Right forelimb (tissue), 1 donor: Measurements from ENCODE around the gene MIER2.
"Not testable (repeated sequence)": the region's sequence is repeated elsewhere in the genome, so short reads cannot be mapped to it uniquely, and the experiment has no call there.

Experiments
- DNase-seq: peaks from one replicate; pipeline ENCODE4 v3.0.0-alpha.2; 2018

The MIER2 gene

DNA sequence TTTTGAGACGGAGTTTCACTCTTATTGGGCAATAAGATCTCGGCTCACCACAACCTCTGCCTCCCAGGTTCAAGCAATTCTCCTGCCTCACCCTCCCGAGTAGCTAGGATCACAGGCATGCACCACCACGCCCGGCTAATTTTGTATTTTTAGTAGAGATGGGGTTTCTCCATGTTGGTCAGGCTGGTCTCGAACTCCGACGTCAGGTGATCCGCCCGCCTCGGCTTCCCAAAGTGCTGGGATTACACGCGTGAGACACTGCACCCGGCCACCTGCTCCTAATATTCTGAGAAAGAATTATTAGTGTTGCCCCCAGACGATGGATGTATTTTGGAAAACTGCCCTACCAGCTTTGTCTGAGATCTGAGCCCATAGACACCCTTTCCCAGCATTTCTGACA is 10.9 kb upstream of the MIER2 start:
- not testable (repeated sequence) for DNase-seq

- DNase-seq = no peak
These were observed 10.5 kb upstream of the MIER2 start for GRCh38 chr19:355134-355533.

DNA sequence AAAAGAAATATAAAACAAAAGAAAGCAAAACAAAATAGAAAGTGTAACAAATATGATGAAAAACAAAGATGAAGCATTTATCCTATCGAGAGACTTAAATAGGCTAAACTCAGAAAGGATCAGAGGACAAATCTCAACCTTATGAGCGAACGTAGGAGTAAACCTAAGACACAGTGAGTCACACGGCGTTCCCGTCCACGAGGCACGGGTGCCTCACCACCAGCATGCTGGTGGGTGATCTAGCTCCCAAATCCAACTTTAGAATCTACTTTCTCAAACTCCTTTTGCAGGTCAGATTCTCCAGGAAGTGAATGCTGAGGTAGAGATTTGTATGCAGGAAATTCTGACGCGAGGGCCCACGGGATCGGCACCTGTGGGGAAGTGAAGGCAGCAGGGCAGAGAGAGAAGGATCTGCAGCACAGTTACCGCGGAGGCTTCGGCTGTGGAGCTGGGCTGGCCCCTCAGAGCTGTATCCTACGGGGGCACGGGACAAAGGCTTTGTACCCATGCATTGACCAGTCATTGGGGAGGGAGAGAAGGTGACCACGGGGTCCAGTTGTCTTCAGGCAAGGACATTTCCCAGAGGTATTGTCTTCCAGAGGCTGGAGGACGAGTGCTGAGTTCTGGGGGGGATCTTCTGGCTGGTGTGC is 7.5 kb upstream of the MIER2 start:
- no peak for DNase-seq

DNA sequence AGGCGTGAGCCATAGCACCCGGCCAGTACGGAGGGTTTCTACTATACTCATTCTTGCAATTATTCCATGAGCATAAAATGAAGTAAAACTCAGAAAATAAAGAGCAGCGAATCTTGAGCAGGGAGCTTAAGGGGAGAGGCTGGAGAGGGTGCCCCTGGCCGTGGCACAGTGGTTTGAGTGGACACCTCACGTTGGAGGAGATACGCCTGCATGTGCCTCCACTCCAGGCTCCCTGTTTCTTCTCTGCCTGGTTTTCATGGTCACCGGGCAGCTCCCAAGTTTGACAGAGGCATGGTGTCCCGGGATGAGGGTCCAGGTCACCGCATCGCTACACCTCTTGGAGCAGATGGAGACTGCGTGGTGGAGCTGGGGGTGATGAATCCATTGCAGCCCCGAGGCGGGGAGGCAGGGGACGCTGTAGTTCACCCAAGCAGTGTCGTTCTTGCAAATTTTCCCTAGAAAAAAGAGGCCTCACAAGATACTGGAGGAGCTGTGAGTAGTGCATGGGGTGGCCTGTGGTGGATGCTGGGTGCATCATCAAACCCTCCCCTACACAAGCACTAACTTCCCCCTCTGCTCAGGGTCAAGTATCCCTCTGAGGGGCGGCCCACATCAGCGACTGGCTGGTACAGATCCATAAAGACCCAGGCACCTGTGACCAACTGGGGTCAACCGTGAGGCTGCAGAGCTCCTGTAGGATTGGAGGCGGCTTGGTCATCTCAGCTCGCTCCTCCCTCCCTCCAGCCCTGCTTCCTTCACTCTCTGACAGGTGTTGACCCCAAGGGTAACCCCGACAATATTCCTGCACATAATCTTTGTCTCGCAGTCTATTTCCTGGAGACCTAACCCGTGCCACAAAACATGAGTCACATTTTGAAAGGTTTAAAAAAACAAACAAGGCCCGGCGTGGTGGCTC is 3.6 kb upstream of the MIER2 start:
- no peak for DNase-seq

DNA sequence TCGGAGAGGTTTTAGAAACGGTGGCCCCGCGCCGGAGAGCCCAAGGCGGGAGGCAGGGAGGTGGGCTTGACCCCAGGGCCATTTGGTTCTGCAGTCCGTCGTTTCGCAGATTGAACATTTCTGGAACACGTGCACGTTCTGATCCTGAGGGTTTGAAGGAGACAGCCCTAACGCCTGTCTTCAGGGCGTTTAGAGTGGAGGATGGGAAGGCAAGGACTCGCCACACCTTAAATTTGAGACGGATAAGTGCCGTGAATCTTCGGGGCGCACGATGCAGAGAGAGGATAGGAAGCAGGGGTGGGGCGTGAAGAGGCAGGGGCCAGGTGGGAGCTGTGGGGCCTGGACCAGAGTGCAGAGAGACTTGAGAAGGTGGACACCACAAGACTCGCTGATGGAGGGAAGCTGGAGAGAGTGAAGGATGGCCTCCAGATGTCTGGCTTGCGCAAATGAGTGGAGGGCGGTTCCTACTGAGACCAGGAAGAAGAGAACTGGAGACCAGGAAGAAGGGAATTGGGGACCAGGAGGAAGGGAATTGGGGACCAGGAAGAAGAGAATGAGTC is 804 bp upstream of the MIER2 start:
- DNase-seq = no peak

- peak; percentile 62 for DNase-seq
These were observed 513 bp downstream of the MIER2 start for GRCh38 chr19:343941-344624.

- DNase-seq = no peak
These were observed 1.1 kb downstream of the MIER2 start for GRCh38 chr19:343451-343931.

DNA sequence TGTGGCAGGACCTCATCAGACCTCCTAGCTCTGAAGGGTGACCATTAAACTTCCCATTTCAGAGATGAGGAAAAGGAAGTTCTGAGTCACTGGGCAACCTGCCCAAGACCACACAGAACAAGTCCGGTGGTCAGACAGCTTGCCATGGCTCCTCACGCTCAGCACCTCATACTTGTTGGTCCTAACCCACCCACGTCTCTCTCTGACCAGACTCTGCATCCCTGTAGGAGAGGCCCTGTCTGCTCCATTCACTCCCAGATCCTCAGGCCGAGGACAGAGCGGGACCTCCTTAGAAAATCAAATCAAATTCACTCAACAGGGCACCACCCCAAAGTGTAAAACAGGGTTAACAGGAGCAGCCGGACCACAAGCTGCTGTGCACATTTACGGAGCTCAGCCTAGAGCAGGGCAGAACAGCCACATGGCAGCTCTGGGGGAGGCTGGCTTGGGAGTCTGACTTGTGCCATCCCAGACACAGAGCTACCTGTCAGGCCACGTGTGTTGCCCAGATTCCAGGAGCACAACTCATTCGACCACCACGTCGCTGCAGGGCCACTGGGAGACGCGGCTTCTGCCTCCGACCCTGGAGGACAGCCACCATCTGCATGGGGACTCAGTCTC is 1.7 kb downstream of the MIER2 start:
- DNase-seq = no peak

GRCh38 chr19:342128-342455 is 2.5 kb downstream of the MIER2 start:
- no peak for DNase-seq

GRCh38 chr19:341386-342127 is 3.0 kb downstream of the MIER2 start:
- DNase-seq = no peak

DNA sequence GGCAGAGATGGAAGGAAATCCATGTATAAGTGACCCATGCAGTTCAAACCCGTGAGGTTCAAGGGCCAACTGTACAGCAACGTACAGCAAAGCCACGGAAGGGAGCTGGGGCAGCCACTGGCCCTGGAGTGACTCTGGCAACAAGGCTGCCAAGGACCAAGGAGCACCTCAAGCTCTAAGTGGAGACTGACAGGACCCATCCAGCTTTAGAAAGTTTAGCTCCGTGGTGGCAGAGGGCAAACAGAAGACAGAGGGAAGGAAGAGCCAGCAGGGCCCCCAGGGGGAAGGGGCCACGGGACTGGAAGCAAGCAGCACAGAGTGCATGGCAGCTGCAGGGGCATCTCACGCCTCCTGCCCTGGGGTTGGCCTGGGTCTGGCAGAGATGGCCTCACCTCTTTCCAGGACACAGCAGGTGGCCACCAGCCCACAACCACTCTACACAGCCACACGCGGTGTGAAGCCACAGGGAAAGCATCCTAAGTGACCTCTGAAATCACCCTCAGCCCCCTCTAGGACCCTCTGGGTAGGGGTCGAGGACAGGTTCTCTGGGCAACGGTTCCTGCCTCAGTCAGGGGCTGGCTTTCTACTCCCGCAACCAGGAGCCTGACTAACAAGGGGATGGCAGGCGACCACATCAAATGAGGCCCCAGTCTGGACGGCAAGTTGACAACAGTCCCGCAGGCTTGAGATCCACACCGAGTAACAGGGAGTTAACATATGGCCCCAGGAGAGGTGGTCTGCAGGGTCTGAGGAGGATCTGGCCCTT is 3.8 kb downstream of the MIER2 start:
- no peak for DNase-seq

DNA sequence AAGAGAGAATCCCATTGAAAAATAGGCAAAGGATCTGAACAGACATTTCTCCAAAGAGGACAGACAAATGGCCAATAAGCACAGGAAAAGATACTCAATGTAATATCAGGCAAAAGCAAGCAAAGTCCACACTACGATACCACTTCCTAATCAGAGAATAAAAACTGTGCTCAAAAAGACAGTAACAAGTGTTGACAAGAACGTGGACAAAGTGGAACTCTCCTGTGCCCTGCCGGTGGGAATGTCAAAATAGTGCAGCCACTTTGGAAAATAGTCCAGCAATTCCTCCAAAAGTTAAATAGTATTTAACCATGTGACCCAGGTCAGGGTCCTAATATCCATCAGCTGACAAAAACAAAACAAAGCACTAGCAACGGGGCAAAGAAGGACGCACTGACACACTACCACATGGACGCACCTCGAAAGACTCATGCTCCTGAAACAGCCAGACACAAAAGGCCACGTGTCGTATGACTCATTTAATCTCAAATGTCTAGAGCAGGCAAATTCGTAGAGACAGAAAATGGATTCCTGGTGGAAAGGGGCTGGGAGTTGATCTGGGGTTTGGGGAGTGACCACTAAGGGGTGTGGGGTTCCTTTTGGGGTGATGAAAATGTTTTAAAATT is 5.2 kb downstream of the MIER2 start:
- no peak for DNase-seq

GRCh38 chr19:338421-338820 is 6.2 kb downstream of the MIER2 start:
- no peak for DNase-seq

DNA sequence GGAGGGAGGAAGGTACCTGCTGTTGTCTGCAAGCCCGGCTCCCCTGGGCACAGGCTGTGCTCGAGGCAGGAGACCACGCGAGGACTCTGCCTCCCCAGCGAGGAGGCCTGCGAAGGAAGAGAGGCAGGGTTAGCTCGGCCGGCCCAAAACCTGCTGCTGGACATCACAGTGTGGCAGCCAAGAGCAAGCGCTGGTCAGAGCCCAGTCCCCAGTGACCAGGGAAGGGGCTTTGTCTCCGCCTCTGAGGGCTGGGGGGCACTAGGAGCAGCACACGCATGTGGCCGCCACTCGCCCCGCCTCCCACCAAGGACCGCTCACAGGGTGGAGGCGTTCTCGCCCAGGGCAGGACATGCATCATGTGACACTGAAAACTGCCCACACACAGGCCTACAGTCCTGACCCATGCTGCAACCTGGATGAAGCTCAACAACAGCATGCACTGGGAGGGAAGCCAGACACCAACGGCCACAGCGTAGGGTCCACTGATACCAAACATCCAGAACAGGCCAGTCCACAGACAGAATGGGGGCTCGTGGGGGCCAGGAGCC is 8.5 kb downstream of the MIER2 start:
- no peak for DNase-seq

- no peak for DNase-seq
These were observed 9.0 kb downstream of the MIER2 start for GRCh38 chr19:335486-336066.

DNA sequence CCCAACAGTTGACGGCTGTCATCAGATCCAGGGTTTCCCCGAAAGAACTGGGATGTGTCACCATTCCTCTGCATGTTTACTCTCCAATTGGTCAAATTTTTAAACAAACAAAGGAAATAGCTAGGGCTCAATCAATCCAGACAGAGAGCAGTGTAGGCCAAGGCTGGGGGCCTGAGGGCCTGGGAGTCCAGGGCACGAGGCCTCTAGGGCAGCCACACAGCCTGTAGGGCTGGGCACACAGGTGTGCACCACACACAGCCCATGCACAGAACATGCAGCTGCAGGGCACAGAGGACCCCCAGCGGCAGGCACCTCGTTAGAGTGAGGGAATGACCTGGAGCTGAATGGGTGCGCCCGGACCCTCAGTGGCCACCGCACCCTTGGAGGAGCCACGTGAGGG is 9.5 kb downstream of the MIER2 start:
- DNase-seq = no peak

GRCh38 chr19:334296-335071 is 10.1 kb downstream of the MIER2 start:
- DNase-seq = no peak

DNA sequence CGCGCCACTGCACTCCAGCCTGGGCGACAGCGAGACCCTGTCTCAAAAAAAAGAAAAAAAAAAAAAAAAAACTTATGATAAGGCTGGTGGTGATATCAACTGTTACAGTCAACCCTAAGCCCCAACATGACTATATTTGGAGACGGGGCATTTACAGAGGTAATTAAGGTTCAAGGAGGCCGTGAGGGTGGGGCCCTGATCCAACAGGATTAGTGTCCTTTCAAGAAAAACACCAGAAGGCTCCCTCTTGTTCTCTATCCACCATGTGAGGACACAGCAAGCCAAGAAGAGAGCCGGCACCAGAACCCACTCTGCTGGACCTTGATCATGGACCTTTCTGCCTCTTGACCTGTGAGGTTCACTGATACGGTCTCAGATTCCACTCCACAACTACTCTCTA is 14.1 kb downstream of the MIER2 start:
- no peak for DNase-seq

DNA sequence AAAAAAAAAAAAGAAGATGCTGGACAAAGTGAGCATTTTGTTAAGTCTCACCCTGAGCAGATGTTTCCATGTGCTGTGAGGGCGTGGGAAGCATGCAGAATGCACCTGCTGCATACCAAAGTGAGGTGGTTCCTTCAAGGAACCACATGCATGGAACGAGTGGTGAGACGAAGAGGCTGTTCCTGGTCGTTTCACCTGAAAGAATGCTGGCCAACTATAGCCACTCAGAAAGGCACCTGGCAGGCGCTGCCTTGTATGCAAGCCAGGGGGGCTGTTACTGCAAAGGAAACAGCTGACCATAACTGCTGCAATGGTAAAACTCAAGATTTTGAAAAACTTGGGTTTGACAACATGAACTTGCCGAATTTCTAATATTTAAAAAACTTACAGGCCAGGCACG is 14.7 kb downstream of the MIER2 start:
- DNase-seq = no peak
